ENCODE measurements around the gene ABCC8.
A peak's percentile ranks its signal among the peaks of the same experiment; 100 is the strongest.

Gene ABCC8

GRCh38 chr11:17389211-17389956 is 87.3 kb downstream of the ABCC8 start:
- FAIRE-seq (no peak), DNase-seq (ENCODE audit: low spot score) (no peak)

GRCh38 chr11:17388609-17389210 is 87.9 kb downstream of the ABCC8 start, which contains the start of gene KCNJ11:
Gene KCNJ11 (minus strand): TSS chr11:17388659. CDS start chr11:17388091, 568 bp downstream.
- FAIRE-seq: no peak
- no peak for DNase-seq (ENCODE audit: low spot score)

GRCh38 chr11:17387811-17388210 is 88.8 kb downstream of the ABCC8 start:
- DNase-seq (ENCODE audit: low spot score) (no peak), FAIRE-seq (no peak)

GRCh38 chr11:17387254-17387653 is 89.4 kb downstream of the ABCC8 start:
- no peak for DNase-seq (ENCODE audit: low spot score)
- FAIRE-seq: no peak

- no peak for FAIRE-seq
These were observed 90.1 kb downstream of the ABCC8 start for GRCh38 chr11:17386331-17387084.

GRCh38 chr11:17385926-17386325 is 90.7 kb downstream of the ABCC8 start:
- FAIRE-seq: no peak
- no peak for DNase-seq (ENCODE audit: low spot score)

More at GRCh38 chr11:17386331-17387084, 90.1 kb downstream of the ABCC8 start:
- DNase-seq (ENCODE audit: low spot score): peak; percentile 6

- DNase-seq (ENCODE audit: low spot score) (no peak), FAIRE-seq (no peak)
These were observed 91.2 kb downstream of the ABCC8 start for GRCh38 chr11:17385492-17385891.

- FAIRE-seq: no peak
- peak; percentile 49 for DNase-seq (ENCODE audit: low spot score)
These were observed 92.6 kb downstream of the ABCC8 start for GRCh38 chr11:17384002-17384511.

GRCh38 chr11:17383461-17383860 is 93.2 kb downstream of the ABCC8 start:
- FAIRE-seq (no peak), DNase-seq (ENCODE audit: low spot score) (no peak)

GRCh38 chr11:17382046-17382728 is 94.5 kb downstream of the ABCC8 start:
- FAIRE-seq: no peak
- no peak for DNase-seq (ENCODE audit: low spot score)

GRCh38 chr11:17381156-17381555 is 95.5 kb downstream of the ABCC8 start:
- DNase-seq (ENCODE audit: low spot score) (no peak), FAIRE-seq (no peak)

GRCh38 chr11:17379383-17380180 is 97.1 kb downstream of the ABCC8 start:
- DNase-seq (ENCODE audit: low spot score): no peak
- FAIRE-seq: no peak

GRCh38 chr11:17378655-17379054 is 98.0 kb downstream of the ABCC8 start:
- DNase-seq (ENCODE audit: low spot score) (no peak), FAIRE-seq (no peak)

- DNase-seq (ENCODE audit: low spot score) (no peak), FAIRE-seq (no peak)
These were observed 100.2 kb downstream of the ABCC8 start for GRCh38 chr11:17376493-17376892.

- no peak for DNase-seq (ENCODE audit: low spot score)
- no peak for FAIRE-seq
These were observed 101.1 kb downstream of the ABCC8 start for GRCh38 chr11:17375547-17375946.

- FAIRE-seq (no peak), DNase-seq (ENCODE audit: low spot score) (no peak)
These were observed 105.0 kb downstream of the ABCC8 start for GRCh38 chr11:17371614-17372013.

GRCh38 chr11:17369684-17370243 is 106.9 kb downstream of the ABCC8 start:
- DNase-seq (ENCODE audit: low spot score) (no peak), FAIRE-seq (no peak)

GRCh38 chr11:17369094-17369493 is 107.6 kb downstream of the ABCC8 start:
- DNase-seq (ENCODE audit: low spot score) (no peak), FAIRE-seq (no peak)

- no peak for DNase-seq (ENCODE audit: low spot score)
- no peak for FAIRE-seq
These were observed 108.1 kb downstream of the ABCC8 start for GRCh38 chr11:17368551-17368950.

- no peak for DNase-seq (ENCODE audit: low spot score)
- FAIRE-seq: no peak
These were observed 110.2 kb downstream of the ABCC8 start for GRCh38 chr11:17366495-17366894.

All from RCC 7860 (cell line).